ENCODE data around the gene ACKR2. TPM values are rescaled to one million over a fixed set of nuclear protein-coding genes. Genes with fewer than 3 reads are reported as not detected.
A peak's percentile ranks its signal among the peaks of the same experiment; 100 is the strongest.

The ACKR2 gene
- total RNA-seq (0.14 TPM), polyA plus RNA-seq (0.82 TPM)
- long read RNA-seq, donor 1: 0 reads
- long read RNA-seq, donor 2: 0 reads
- long read RNA-seq, donor 3: 0 reads
- long read RNA-seq, donor 4: 0 reads
- long read RNA-seq, donor 5: 0 reads
- long read RNA-seq, donor 6: 0 reads
- long read RNA-seq, donor 7, partial matches to known transcripts: 21 of 200 reads
- long read RNA-seq, donor 7, other reads (novel, unspliced or antisense): 179 of 200 reads
- long read RNA-seq, donor 8: 0 reads
- long read RNA-seq, donor 9: 0 reads
- long read RNA-seq, donor 10: 0 reads

DNA sequence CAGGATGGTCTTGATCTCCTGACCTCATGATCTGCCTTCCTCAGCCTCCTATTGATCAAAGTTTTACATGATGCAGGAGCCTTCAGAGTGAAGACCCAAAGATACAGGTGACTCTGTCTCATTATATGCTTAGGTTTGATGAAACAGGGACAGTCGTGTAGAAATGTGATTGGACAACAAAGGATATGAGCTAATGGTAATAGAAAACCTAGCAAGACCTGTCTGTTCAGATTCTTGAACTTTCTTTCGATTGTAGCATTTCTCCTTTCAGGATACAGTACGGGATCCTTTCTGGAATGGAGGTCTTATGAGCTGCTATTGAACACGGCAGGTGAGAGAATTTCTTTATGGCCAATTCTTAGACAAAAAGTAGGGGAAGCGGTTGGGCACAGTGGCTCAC lies at the start of gene ACKR2:
Gene ACKR2 (plus strand): TSS at position 244 of the 400 bp plus-strand sequence. CDS start 55,058 bp downstream, outside the sequence.
- H3K27ac ChIP-seq (ENCODE audit: low read depth in 1 of 2, low read length in 1 of 2): no peak within 1 kb of the TSS
- H3K36me3 ChIP-seq (ENCODE audit: control insufficient read depth in 2 of 2, insufficient read depth in 2 of 2, low read length in 1 of 2): no peaks in the 10 kb centered on the region
- no peak for DNase-seq (ENCODE audit: low read depth in 6 of 9, low spot score in 9 of 9)
- 97% methylated on average over 5 of the region's 5 CpGs for WGBS
- no peak within 1 kb of the TSS for H3K4me3 ChIP-seq (ENCODE audit: low read length in 2 of 2)
- H3K27me3 ChIP-seq (ENCODE audit: control insufficient read depth in 2 of 2, insufficient read depth in 1 of 2, low read length in 1 of 2): peaks cover 6 to 22% of the 10 kb centered on the region in 2 donors
- peaks cover 0 to 4% of the 10 kb centered on the region in 2 donors for H3K4me1 ChIP-seq (ENCODE audit: control insufficient read depth in 2 of 2, insufficient read depth in 2 of 2, low read length in 2 of 2)
- no peaks in the 10 kb centered on the region for H3K9me3 ChIP-seq (ENCODE audit: control insufficient read depth in 2 of 2, insufficient read depth in 1 of 2, low read length in 1 of 2)

GRCh38 chr3:42762046-42762724 lies 47.1 kb upstream of the ACKR2 start:
- 93% methylated on average over 6 of the region's 6 CpGs for WGBS
- Histone ChIP-seq H3K4me3 (ENCODE audit: low read length in 2 of 2) (no peak overlapping the region), H3K9me3 (ENCODE audit: control insufficient read depth in 2 of 2, insufficient read depth in 1 of 2, low read length in 1 of 2) (no peaks in the 10 kb centered on the region), H3K27me3 (ENCODE audit: control insufficient read depth in 2 of 2, insufficient read depth in 1 of 2, low read length in 1 of 2) (no peaks in the 10 kb centered on the region), H3K4me1 (ENCODE audit: control insufficient read depth in 2 of 2, insufficient read depth in 2 of 2, low read length in 2 of 2) (peaks cover 0 to 5% of the 10 kb centered on the region in 2 donors), H3K27ac (ENCODE audit: low read depth in 1 of 2, low read length in 1 of 2) (no peak overlapping the region), H3K36me3 (ENCODE audit: control insufficient read depth in 2 of 2, insufficient read depth in 2 of 2, low read length in 1 of 2) (no peaks in the 10 kb centered on the region)
- no peak for DNase-seq (ENCODE audit: low read depth in 6 of 9, low spot score in 9 of 9)

GRCh38 chr3:42763021-42763420 lies 46.2 kb upstream of the ACKR2 start:
- 89% methylated on average over 2 of the region's 2 CpGs for WGBS
- H3K27me3 ChIP-seq (ENCODE audit: control insufficient read depth in 2 of 2, insufficient read depth in 1 of 2, low read length in 1 of 2): no peaks in the 10 kb centered on the region
- no peak for DNase-seq (ENCODE audit: low read depth in 6 of 9, low spot score in 9 of 9)
- H3K4me3 ChIP-seq (ENCODE audit: low read length in 2 of 2): no peak overlapping the region
- peaks cover 0 to 5% of the 10 kb centered on the region in 2 donors for H3K4me1 ChIP-seq (ENCODE audit: control insufficient read depth in 2 of 2, insufficient read depth in 2 of 2, low read length in 2 of 2)
- no peaks in the 10 kb centered on the region for H3K9me3 ChIP-seq (ENCODE audit: control insufficient read depth in 2 of 2, insufficient read depth in 1 of 2, low read length in 1 of 2)
- no peak overlapping the region for H3K27ac ChIP-seq (ENCODE audit: low read depth in 1 of 2, low read length in 1 of 2)
- no peaks in the 10 kb centered on the region for H3K36me3 ChIP-seq (ENCODE audit: control insufficient read depth in 2 of 2, insufficient read depth in 2 of 2, low read length in 1 of 2)

- DNase-seq (ENCODE audit: low read depth in 6 of 9, low spot score in 9 of 9): no peak
These were observed 45.1 kb upstream of the ACKR2 start for GRCh38 chr3:42764115-42764514.

GRCh38 chr3:42764561-42765295 lies 44.5 kb upstream of the ACKR2 start:
- Histone ChIP-seq H3K4me3 (ENCODE audit: low read length in 2 of 2) (no peak overlapping the region), H3K27ac (ENCODE audit: low read depth in 1 of 2, low read length in 1 of 2) (no peak overlapping the region), H3K36me3 (ENCODE audit: control insufficient read depth in 2 of 2, insufficient read depth in 2 of 2, low read length in 1 of 2) (no peaks in the 10 kb centered on the region), H3K9me3 (ENCODE audit: control insufficient read depth in 2 of 2, insufficient read depth in 1 of 2, low read length in 1 of 2) (no peaks in the 10 kb centered on the region), H3K4me1 (ENCODE audit: control insufficient read depth in 2 of 2, insufficient read depth in 2 of 2, low read length in 2 of 2) (peaks cover 0 to 5% of the 10 kb centered on the region in 2 donors), H3K27me3 (ENCODE audit: control insufficient read depth in 2 of 2, insufficient read depth in 1 of 2, low read length in 1 of 2) (no peaks in the 10 kb centered on the region)
- 95% methylated on average over 3 of the region's 3 CpGs for WGBS
- no peak for DNase-seq (ENCODE audit: low read depth in 6 of 9, low spot score in 9 of 9)

More at GRCh38 chr3:42764115-42764514, 45.1 kb upstream of the ACKR2 start:
- Histone ChIP-seq H3K9me3 (ENCODE audit: control insufficient read depth in 2 of 2, insufficient read depth in 1 of 2, low read length in 1 of 2) (no peaks in the 10 kb centered on the region), H3K36me3 (ENCODE audit: control insufficient read depth in 2 of 2, insufficient read depth in 2 of 2, low read length in 1 of 2) (no peaks in the 10 kb centered on the region), H3K4me3 (ENCODE audit: low read length in 2 of 2) (no peak overlapping the region), H3K4me1 (ENCODE audit: control insufficient read depth in 2 of 2, insufficient read depth in 2 of 2, low read length in 2 of 2) (peaks cover 0 to 5% of the 10 kb centered on the region in 2 donors), H3K27me3 (ENCODE audit: control insufficient read depth in 2 of 2, insufficient read depth in 1 of 2, low read length in 1 of 2) (no peaks in the 10 kb centered on the region), H3K27ac (ENCODE audit: low read depth in 1 of 2, low read length in 1 of 2) (no peak overlapping the region)
- 98% methylated on average over 3 of the region's 3 CpGs for WGBS

- no peak overlapping the region for H3K4me3 ChIP-seq (ENCODE audit: low read length in 2 of 2)
- no peak for DNase-seq (ENCODE audit: low read depth in 6 of 9, low spot score in 9 of 9)
- 97% methylated on average over 28 of the region's 28 CpGs for WGBS
- H3K4me1 ChIP-seq (ENCODE audit: control insufficient read depth in 2 of 2, insufficient read depth in 2 of 2, low read length in 2 of 2): peaks cover 0 to 8% of the 10 kb centered on the region in 2 donors
- H3K27ac ChIP-seq (ENCODE audit: low read depth in 1 of 2, low read length in 1 of 2): no peak overlapping the region
- H3K36me3 ChIP-seq (ENCODE audit: control insufficient read depth in 2 of 2, insufficient read depth in 2 of 2, low read length in 1 of 2): no peaks in the 10 kb centered on the region
- H3K9me3 ChIP-seq (ENCODE audit: control insufficient read depth in 2 of 2, insufficient read depth in 1 of 2, low read length in 1 of 2): no peaks in the 10 kb centered on the region
- peaks cover 0 to 14% of the 10 kb centered on the region in 2 donors for H3K27me3 ChIP-seq (ENCODE audit: control insufficient read depth in 2 of 2, insufficient read depth in 1 of 2, low read length in 1 of 2)
These were observed 39.6 kb upstream of the ACKR2 start for GRCh38 chr3:42769477-42770131.

- WGBS: 95% methylated on average over 1 of the region's 1 CpG
- DNase-seq (ENCODE audit: low read depth in 6 of 9, low spot score in 9 of 9): no peak
- peaks cover 0 to 14% of the 10 kb centered on the region in 2 donors for H3K27me3 ChIP-seq (ENCODE audit: control insufficient read depth in 2 of 2, insufficient read depth in 1 of 2, low read length in 1 of 2)
These were observed 38.0 kb upstream of the ACKR2 start for GRCh38 chr3:42771271-42771670.

GRCh38 chr3:42772670-42773408 lies 36.4 kb upstream of the ACKR2 start, which contains the start of gene CCDC13:
CCDC13 (minus strand) TSS chr3:42773253; CDS start chr3:42758345, 14,908 bp downstream.
- Histone ChIP-seq H3K4me1 (ENCODE audit: control insufficient read depth in 2 of 2, insufficient read depth in 2 of 2, low read length in 2 of 2) (peaks cover 0 to 8% of the 10 kb centered on the region in 2 donors), H3K4me3 (ENCODE audit: low read length in 2 of 2) (peak within 1 kb of the TSS; percentile 53), H3K27me3 (ENCODE audit: control insufficient read depth in 2 of 2, insufficient read depth in 1 of 2, low read length in 1 of 2) (peaks cover 0 to 14% of the 10 kb centered on the region in 2 donors), H3K9me3 (ENCODE audit: control insufficient read depth in 2 of 2, insufficient read depth in 1 of 2, low read length in 1 of 2) (no peaks in the 10 kb centered on the region), H3K27ac (ENCODE audit: low read depth in 1 of 2, low read length in 1 of 2) (no peak within 1 kb of the TSS), H3K36me3 (ENCODE audit: control insufficient read depth in 2 of 2, insufficient read depth in 2 of 2, low read length in 1 of 2) (no peaks in the 10 kb centered on the region)
- peak; percentile 59 to 90 (median 78) for DNase-seq (ENCODE audit: low read depth in 6 of 9, low spot score in 9 of 9)
- WGBS: 2% methylated on average over 63 of the region's 63 CpGs

More at GRCh38 chr3:42771271-42771670, 38.0 kb upstream of the ACKR2 start:
- peaks cover 0 to 8% of the 10 kb centered on the region in 2 donors for H3K4me1 ChIP-seq (ENCODE audit: control insufficient read depth in 2 of 2, insufficient read depth in 2 of 2, low read length in 2 of 2)
- no peaks in the 10 kb centered on the region for H3K36me3 ChIP-seq (ENCODE audit: control insufficient read depth in 2 of 2, insufficient read depth in 2 of 2, low read length in 1 of 2)
- no peaks in the 10 kb centered on the region for H3K9me3 ChIP-seq (ENCODE audit: control insufficient read depth in 2 of 2, insufficient read depth in 1 of 2, low read length in 1 of 2)
- no peak overlapping the region for H3K4me3 ChIP-seq (ENCODE audit: low read length in 2 of 2)
- H3K27ac ChIP-seq (ENCODE audit: low read depth in 1 of 2, low read length in 1 of 2): no peak overlapping the region

Data from thymus (tissue), 14 donors.